Epithelial cell of proximal tubule (primary cell): ENCODE data around the gene UBTD2. TPM values are rescaled to one million over a fixed set of nuclear protein-coding genes. Genes with fewer than 3 reads are reported as not detected.

Experiments
- DNase-seq: peaks from one replicate; pipeline ENCODE4 v3.0.0-alpha.2; 2011; ENCODE audit warnings: low read depth
- H3K4me3 ChIP-seq: 2 replicates; pipeline ENCODE4 v1.5.1; 2011; ENCODE audit warnings: low read depth, mild to moderate bottlenecking, low read length
- total RNA-seq: library from RNA; depleted of rRNA; stranded (reverse); fragments of >200 nt; gene quantifications from 2 replicates; pipeline ENCODE4 v1.2.3, GENCODE V29; 2015
- TF ChIP-seq, protein P1 (sequence below): conservative IDR thresholded peaks from 2 replicates; pipeline ENCODE4 v1.5.1; 2012; ENCODE audit warnings: low read depth, mild to moderate bottlenecking, low read length

Gene UBTD2
- total RNA-seq, 1 donor from 2014 or later, result 15.1 TPM

DNA sequence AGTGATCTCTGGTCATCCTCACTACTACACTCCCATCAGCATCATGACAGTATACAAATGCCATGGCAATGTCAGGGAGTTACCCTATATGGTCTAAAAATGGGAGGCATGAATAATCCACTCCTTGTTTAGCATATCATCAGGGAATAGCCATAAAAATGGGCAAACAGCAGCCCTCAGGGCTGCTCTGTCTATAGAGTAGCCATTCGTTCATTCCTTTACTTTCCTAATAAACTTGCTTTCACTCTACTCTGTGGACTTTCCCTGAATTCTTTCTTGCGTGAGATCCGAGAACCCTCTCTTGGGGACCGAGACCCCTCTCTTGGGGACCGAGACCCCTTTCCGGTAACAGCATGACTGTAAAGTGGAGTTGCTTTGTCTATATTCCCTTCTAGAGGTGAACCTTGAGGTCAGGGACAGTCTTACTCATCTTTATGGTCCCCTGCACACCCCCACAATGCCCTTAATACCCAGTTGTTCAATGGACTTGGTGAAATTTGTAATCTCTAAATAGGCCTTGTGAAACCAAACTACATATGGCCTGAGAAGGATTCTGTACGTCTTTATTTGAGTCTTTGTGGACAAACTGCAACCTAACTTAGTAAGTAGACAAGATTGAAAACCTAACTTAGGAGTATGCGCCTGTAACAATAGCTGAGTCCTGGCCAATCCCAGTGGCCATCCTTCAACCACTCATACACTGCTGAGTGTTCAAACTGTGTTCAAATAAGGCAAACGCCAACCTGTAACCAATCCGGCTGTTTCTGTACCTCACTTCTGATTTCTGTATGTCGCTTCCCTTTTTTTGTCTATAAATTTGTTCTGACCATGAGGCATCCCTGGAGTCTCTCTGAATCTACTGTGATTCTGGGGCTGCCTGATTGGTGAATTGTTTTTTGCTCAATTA, 32.3 kb upstream of the UBTD2 start:
- DNase-seq, result no peak
- TF ChIP-seq, protein P1, sequence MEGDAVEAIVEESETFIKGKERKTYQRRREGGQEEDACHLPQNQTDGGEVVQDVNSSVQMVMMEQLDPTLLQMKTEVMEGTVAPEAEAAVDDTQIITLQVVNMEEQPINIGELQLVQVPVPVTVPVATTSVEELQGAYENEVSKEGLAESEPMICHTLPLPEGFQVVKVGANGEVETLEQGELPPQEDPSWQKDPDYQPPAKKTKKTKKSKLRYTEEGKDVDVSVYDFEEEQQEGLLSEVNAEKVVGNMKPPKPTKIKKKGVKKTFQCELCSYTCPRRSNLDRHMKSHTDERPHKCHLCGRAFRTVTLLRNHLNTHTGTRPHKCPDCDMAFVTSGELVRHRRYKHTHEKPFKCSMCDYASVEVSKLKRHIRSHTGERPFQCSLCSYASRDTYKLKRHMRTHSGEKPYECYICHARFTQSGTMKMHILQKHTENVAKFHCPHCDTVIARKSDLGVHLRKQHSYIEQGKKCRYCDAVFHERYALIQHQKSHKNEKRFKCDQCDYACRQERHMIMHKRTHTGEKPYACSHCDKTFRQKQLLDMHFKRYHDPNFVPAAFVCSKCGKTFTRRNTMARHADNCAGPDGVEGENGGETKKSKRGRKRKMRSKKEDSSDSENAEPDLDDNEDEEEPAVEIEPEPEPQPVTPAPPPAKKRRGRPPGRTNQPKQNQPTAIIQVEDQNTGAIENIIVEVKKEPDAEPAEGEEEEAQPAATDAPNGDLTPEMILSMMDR, result no peak
- no peak overlapping the region for H3K4me3 ChIP-seq

- TF ChIP-seq, protein P1, result no peak
- no peak for DNase-seq
- no peak overlapping the region for H3K4me3 ChIP-seq
Measured at GRCh38 chr5:172313915-172314314, 30.4 kb upstream of the UBTD2 start.

DNA sequence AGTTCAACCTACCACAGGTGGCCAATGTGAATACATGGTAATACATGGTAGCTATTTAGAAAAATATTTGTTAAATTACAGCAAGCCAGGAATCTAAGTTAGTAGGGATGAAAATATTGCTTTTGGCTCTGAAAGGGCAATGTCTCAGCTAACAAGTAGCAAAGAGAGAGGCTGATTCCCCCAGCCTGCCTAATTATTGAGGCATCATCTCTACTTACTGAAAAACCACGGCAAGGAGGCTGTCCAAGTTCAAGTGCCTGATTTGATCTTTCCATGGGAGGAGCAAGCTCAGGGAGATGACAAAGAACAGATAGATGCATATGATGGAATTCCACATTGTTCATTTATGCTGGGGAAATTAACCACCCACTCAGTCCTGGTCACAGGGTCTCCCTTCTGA, 28.7 kb upstream of the UBTD2 start:
- no peak for DNase-seq
- H3K4me3 ChIP-seq, result no peak overlapping the region
- TF ChIP-seq, protein P1, result no peak

DNA sequence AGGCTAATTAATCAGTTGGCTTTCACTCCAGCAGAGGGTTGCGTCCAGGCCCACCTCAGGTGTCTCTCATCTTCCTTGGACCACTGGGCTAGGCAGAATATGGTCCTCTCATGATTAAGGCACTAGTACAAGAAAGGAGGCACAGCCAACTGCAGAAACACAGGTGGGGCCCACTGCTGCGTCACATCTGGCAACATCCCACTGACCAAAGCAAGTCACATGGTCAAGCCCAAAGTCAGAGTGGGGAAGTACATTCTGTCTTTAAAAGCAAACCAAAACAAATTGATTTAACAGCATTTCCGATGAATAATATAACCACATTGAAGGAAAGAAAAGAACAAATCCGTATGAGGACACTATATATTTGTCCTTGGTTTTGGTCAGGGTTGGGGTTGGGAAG, 28.0 kb upstream of the UBTD2 start:
- H3K4me3 ChIP-seq, result no peak overlapping the region
- TF ChIP-seq, protein P1, result no peak
- no peak for DNase-seq

GRCh38 chr5:172311026-172311425, 27.5 kb upstream of the UBTD2 start:
- TF ChIP-seq, protein P1, result no peak
- no peak for DNase-seq
- H3K4me3 ChIP-seq, result no peak overlapping the region

DNA sequence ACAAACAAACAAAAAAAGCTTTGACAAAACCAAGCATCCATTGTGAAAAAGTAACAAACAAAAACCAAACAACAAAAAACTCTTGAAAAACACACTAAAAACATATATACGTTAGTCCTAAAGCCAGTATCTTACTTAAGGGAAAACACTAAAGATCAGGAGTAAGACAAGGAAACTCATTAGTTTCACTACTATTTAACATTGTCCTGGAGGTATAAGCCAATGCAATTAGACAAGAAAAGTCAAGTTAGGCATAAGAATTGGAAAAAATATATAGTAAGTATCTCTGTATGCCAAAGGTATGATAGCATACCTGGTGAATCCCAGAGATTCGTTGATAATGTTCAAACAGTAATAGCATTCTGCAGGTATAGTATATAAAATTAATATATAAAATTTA, 21.8 kb upstream of the UBTD2 start:
- TF ChIP-seq, protein P1, result no peak
- no peak for DNase-seq
- H3K4me3 ChIP-seq, result no peak overlapping the region
